ENCODE measurements around the gene IPO5.

Gene IPO5

DNA sequence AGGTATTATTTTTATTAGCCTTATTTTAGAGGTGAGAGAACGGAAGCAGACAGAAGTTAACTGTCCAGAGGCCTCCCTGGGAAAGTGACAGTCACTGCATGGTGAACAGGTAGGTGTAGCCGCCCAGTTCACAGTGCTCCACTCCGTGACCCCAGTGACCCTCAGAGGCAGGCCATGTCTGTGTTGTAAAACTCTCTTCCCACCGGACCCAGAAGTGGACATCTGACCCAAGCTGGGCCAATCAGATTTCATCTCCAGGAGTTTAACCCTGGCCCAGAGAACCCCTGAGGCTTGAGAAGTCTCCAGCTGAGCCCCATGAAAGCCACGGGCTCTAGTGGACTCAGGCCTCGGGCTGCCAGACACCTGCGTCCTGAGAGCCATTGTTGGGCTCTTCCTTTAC, 105.8 kb downstream of the IPO5 start:
- no peak for DNase-seq (ENCODE audit: low read depth in 2 of 2)

DNA sequence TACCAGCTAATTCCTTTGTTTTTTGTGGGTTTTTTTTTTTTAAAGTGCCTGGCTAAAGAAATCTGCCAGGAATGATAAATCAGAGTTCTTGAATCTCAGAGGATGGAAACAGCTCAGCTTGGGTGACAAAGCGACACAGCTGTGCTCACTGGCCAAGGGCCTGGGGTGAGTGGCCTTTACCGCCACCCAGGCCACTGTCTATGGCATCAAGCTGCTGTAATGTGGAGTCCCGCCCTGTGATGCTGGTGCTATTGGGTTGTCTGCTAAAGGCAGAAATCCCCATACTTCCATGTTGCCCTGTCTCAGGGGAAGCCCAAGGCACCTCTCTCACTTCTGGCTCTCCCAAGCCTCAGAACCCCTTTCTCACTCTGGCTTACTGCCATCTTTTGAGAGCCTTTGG, 106.8 kb downstream of the IPO5 start:
- DNase-seq (ENCODE audit: low read depth in 2 of 2) = no peak

- no peak for DNase-seq (ENCODE audit: low read depth in 2 of 2)
These were observed 112.0 kb downstream of the IPO5 start for GRCh38 chr13:98065468-98065867.

DNA sequence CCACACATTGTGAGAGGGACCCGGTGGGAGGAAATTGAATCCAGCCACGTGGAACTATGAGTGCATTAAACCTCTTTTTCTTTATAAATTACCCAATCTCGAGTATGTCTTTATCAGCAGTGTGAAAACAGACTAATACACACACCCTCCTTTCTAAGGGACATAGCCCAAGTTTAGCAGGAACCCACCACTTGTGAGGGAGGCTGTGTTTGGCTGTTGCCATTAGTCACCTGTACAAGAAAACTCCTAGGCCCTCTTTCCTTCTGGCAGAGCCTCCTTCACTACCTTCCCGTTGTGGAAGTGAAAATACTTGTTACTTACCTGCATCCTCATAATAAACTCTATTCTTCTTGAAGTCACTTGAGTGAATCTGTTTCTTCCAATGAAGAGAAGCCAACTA, 113.2 kb downstream of the IPO5 start:
- DNase-seq (ENCODE audit: low read depth in 2 of 2) = no peak

- no peak for DNase-seq (ENCODE audit: low read depth in 2 of 2)
These were observed 115.0 kb downstream of the IPO5 start for GRCh38 chr13:98068521-98068920.

DNA sequence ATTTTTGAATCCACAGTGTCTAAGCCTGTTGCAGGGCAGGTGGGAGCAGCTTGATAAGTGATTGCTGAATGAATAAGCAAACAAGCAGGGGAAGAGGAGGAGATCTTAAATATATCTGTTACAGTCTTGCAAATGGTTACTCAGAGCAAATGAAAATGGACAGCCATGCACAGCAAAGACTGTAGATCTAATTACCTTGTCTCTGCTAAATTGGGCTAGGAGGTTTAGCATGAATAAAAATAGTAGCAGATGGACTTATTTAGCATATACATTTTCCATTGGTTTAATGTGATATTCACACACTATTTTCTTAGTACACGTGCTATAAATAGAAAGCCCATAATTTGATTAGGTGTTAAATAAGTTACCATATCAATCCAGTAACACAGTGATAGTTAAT, 116.5 kb downstream of the IPO5 start:
- DNase-seq (ENCODE audit: low read depth in 2 of 2) = no peak

DNA sequence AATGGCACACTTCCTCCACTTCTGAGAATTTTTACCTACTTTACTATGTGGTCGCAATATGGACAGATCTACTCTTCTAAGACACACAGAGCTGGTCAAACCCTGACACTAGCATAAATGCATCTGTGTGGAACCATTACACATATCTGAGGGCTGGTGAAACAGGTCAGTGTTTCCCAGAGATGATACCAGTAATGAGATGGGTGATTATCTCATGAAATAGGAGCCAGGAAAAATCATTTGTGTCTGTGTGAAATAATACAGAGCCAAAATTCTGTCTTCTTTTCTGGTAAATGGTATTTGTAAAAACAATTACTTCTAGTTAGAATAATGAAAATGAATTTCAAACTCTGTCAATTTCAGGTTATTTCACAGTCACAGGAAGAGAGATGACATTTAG, 117.8 kb downstream of the IPO5 start:
- DNase-seq (ENCODE audit: low read depth in 2 of 2) = no peak

DNA sequence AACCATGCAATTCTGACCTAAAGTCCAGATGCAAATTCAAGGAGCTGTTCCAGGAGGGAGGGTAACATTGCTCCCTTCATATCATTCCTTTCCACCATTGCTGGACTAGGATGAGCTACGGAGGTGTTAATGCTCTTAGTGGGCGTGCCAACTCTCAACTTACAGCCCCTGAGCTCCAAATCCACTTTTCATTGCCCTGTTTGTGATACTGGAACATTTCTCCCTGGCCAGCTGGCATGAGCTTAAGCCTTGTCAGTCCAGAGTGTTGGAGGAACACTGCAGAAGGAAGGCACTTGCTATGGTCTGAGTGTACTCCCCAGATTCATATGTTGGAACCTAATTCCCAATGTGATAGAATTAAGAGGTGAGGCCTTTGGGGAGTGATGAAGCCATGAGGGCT, 119.0 kb downstream of the IPO5 start:
- DNase-seq (ENCODE audit: low read depth in 2 of 2) = no peak

All from fibroblast of skin of left quadriceps (primary cell).